HCT116 (cell line): ENCODE data around the gene FGF14. TPM values are rescaled to one million over a fixed set of nuclear protein-coding genes. Genes with fewer than 3 reads are reported as not detected.

Experiments
- ATAC-seq: fragments of 200-7000 bp; cut with Tn5 transposase; 2 replicates; pipeline ENCODE4 v1.9.1; 2020; ENCODE audit warnings: mild to moderate bottlenecking, moderate library complexity
- BruUV-seq: library from RNA; stranded (reverse); fragments of 400-500 nt; replicated peaks from 2 replicates; lab custom pipeline; 2021; lab: Mats Ljungman, UMichigan
- CTCF ChIA-PET: fragments of 300-600 bp; sonication (Branson Sonifier 250); formaldehyde crosslinking; loops from one replicate; lab custom pipeline; 2021; ENCODE audit warnings: antibody characterized with exemption; lab: Charles Lee
- POLR2A ChIA-PET: fragments of 300-600, 350-600 bp; sonication (Branson Sonifier 250); formaldehyde crosslinking; loops from one replicate; lab custom pipeline; 2021; ENCODE audit warnings: antibody characterized with exemption; lab: Charles Lee
- RAD21 ChIA-PET, 2 experiments: fragments of 300-600 bp; sonication (Branson Sonifier 250); formaldehyde crosslinking; loops; one replicate each; lab custom pipeline; 2023; ENCODE audit warnings: low total read pairs in 2 of 2; ENCODE audit not compliant: uncharacterized antibody in 2 of 2, unreplicated experiment in 2 of 2, low non-redundant PET in 1 of 2; lab: Charles Lee
- DNase-seq: peaks from one replicate; pipeline ENCODE4 v3.0.0-alpha.2; 2010; ENCODE audit warnings: low read depth, low spot score
- H2AFZ ChIP-seq: fragments of 200-600 bp; shearing (Covaris generic), sonication (generic); 2 replicates; pipeline ENCODE4 v1.6.1; 2017; ENCODE audit warnings: low read depth, mixed run types, mixed read lengths, antibody characterized with exemption, low read length; ENCODE audit not compliant: poor library complexity, severe bottlenecking
- H3K27ac ChIP-seq: 2 replicates; pipeline ENCODE4 v1.5.1; 2012; ENCODE audit warnings: low read depth, low read length
- H3K27me3 ChIP-seq: fragments of 200-600 bp; sonication (generic); 2 replicates; pipeline ENCODE4 v1.6.1; 2016; ENCODE audit warnings: mixed run types, low read length, mixed read lengths; ENCODE audit not compliant: insufficient read depth
- H3K36me3 ChIP-seq, 2 experiments: fragments of 200-500 bp in 1 of 2; fragments of 200-600 bp in 1 of 2; sonication (Bioruptor generic) in 1 of 2; sonication (generic) in 1 of 2; 2 replicates each; pipeline versions ENCODE4 v1.5.1 to v1.6.1; 2014 to 2016; ENCODE audit warnings: low read length in 2 of 2, inconsistent platforms in 1 of 2, mixed read lengths in 1 of 2, mixed run types in 1 of 2; ENCODE audit not compliant: insufficient read depth in 2 of 2, control insufficient read depth in 1 of 2
- H3K4me1 ChIP-seq, 2 experiments: fragments of 200-600 bp in 1 of 2; sonication (generic) in 1 of 2; 2 replicates each; pipeline versions ENCODE4 v1.5.1 to v1.6.1; 2012 to 2017; ENCODE audit warnings: low read length in 2 of 2, inconsistent platforms in 1 of 2, mild to moderate bottlenecking in 1 of 2, mixed read lengths in 1 of 2, mixed run types in 1 of 2, moderate library complexity in 1 of 2; ENCODE audit not compliant: insufficient read depth in 2 of 2, control insufficient read depth in 1 of 2
- H3K4me2 ChIP-seq: fragments of 200-600 bp; sonication (generic); 2 replicates; pipeline ENCODE4 v1.6.1; 2017; ENCODE audit warnings: mixed run types, low read length, mixed read lengths
- H3K4me3 ChIP-seq, 2 experiments: fragments of 200-600 bp in 1 of 2; sonication (generic) in 1 of 2; replicated peaks in 1 of 2; 2 replicates each; pipeline ENCODE4 v1.5.1; 2011 to 2016; ENCODE audit warnings: low read length in 2 of 2, control low read depth in 1 of 2, low read depth in 1 of 2, mild to moderate bottlenecking in 1 of 2, mixed read lengths in 1 of 2, mixed run types in 1 of 2
- H3K79me2 ChIP-seq: fragments of 200-600 bp; sonication (generic); 2 replicates; pipeline ENCODE4 v1.6.1; 2017; ENCODE audit warnings: mild to moderate bottlenecking, mixed run types, low read length, moderate library complexity, mixed read lengths; ENCODE audit not compliant: insufficient read depth
- H3K9ac ChIP-seq: fragments of 200-600 bp; sonication (generic); 2 replicates; pipeline ENCODE4 v1.6.1; 2016; ENCODE audit warnings: low read length, mixed read lengths
- H3K9me2 ChIP-seq: fragments of 200-600 bp; sonication (generic), shearing (Covaris generic); 2 replicates; pipeline ENCODE4 v1.6.1; 2017; ENCODE audit warnings: mixed run types, mild to moderate bottlenecking, moderate library complexity; ENCODE audit not compliant: insufficient read depth
- H3K9me3 ChIP-seq, 2 experiments: fragments of 200-500 bp in 1 of 2; fragments of 200-600 bp in 1 of 2; sonication (Bioruptor generic) in 1 of 2; sonication (generic) in 1 of 2; 2 replicates each; pipeline ENCODE4 v1.6.1; 2014 to 2017; ENCODE audit warnings: low read length in 2 of 2, mixed read lengths in 2 of 2, inconsistent platforms in 1 of 2, low read depth in 1 of 2, mild to moderate bottlenecking in 1 of 2, mixed run types in 1 of 2, moderate library complexity in 1 of 2; ENCODE audit not compliant: control insufficient read depth in 1 of 2, insufficient read depth in 1 of 2
- H4K20me1 ChIP-seq: fragments of 200-600 bp; sonication (generic), shearing (Covaris generic); 2 replicates; pipeline ENCODE4 v1.6.1; 2017; ENCODE audit warnings: mixed run types, mild to moderate bottlenecking, moderate library complexity; ENCODE audit not compliant: insufficient read depth
- CEBPB ChIP-seq: IDR thresholded peaks from 2 replicates; pipeline ENCODE4 v1.6.1; 2012; ENCODE audit warnings: low read depth
- EGR1 ChIP-seq: IDR thresholded peaks from 2 replicates; pipeline ENCODE4 v1.6.1; 2012; ENCODE audit warnings: low read depth
- FOSL1 ChIP-seq: IDR thresholded peaks from 2 replicates; pipeline ENCODE4 v1.6.1; 2012; ENCODE audit warnings: low read depth
- POLR2AphosphoS5 ChIP-seq: IDR thresholded peaks from 2 replicates; pipeline ENCODE4 v1.6.1; 2011; ENCODE audit warnings: mild to moderate bottlenecking, low read depth, low read length, moderate library complexity
- SIN3A ChIP-seq: IDR thresholded peaks from 2 replicates; pipeline ENCODE4 v1.6.1; 2012; ENCODE audit warnings: low read depth
- intact Hi-C: fragments of 100-400 bp; cut with micrococcal nuclease; formaldehyde crosslinking; loops from 2 replicates; pipeline ENCODE4 v1.10.0; 2022
- total RNA-seq: library from RNA; stranded (reverse); gene quantifications from one replicate; pipeline ENCODE4 v1.2.1, GENCODE V29; 2021; ENCODE audit not compliant: unreplicated experiment
- TF ChIP-seq, protein P1 (sequence below): IDR thresholded peaks from 2 replicates; pipeline ENCODE4 v1.6.1; 2011; ENCODE audit warnings: mild to moderate bottlenecking, low read length, moderate library complexity; ENCODE audit not compliant: insufficient replicate concordance; ENCODE audit errors: extremely low read depth
- TF ChIP-seq, protein P2 (sequence below): IDR thresholded peaks from 2 replicates; pipeline ENCODE4 v1.6.1; 2012; ENCODE audit warnings: low read depth

The FGF14 gene
- total RNA-seq, 1 experiment from 2014 or later, result not detected

- TF ChIP-seq, protein P1, sequence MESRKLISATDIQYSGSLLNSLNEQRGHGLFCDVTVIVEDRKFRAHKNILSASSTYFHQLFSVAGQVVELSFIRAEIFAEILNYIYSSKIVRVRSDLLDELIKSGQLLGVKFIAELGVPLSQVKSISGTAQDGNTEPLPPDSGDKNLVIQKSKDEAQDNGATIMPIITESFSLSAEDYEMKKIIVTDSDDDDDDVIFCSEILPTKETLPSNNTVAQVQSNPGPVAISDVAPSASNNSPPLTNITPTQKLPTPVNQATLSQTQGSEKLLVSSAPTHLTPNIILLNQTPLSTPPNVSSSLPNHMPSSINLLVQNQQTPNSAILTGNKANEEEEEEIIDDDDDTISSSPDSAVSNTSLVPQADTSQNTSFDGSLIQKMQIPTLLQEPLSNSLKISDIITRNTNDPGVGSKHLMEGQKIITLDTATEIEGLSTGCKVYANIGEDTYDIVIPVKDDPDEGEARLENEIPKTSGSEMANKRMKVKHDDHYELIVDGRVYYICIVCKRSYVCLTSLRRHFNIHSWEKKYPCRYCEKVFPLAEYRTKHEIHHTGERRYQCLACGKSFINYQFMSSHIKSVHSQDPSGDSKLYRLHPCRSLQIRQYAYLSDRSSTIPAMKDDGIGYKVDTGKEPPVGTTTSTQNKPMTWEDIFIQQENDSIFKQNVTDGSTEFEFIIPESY, result no peak
- TF ChIP-seq CEBPB (no peak), POLR2AphosphoS5 (no peak), SIN3A (no peak), FOSL1 (no peak), EGR1 (no peak)
- TF ChIP-seq, protein P2, sequence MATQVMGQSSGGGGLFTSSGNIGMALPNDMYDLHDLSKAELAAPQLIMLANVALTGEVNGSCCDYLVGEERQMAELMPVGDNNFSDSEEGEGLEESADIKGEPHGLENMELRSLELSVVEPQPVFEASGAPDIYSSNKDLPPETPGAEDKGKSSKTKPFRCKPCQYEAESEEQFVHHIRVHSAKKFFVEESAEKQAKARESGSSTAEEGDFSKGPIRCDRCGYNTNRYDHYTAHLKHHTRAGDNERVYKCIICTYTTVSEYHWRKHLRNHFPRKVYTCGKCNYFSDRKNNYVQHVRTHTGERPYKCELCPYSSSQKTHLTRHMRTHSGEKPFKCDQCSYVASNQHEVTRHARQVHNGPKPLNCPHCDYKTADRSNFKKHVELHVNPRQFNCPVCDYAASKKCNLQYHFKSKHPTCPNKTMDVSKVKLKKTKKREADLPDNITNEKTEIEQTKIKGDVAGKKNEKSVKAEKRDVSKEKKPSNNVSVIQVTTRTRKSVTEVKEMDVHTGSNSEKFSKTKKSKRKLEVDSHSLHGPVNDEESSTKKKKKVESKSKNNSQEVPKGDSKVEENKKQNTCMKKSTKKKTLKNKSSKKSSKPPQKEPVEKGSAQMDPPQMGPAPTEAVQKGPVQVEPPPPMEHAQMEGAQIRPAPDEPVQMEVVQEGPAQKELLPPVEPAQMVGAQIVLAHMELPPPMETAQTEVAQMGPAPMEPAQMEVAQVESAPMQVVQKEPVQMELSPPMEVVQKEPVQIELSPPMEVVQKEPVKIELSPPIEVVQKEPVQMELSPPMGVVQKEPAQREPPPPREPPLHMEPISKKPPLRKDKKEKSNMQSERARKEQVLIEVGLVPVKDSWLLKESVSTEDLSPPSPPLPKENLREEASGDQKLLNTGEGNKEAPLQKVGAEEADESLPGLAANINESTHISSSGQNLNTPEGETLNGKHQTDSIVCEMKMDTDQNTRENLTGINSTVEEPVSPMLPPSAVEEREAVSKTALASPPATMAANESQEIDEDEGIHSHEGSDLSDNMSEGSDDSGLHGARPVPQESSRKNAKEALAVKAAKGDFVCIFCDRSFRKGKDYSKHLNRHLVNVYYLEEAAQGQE, result no peak
- TF ChIP-seq, all 23 proteins: peak for 0
- BruUV-seq, result no TSS peak
- CTCF ChIA-PET, result no interaction called here
- Histone ChIP-seq H3K79me2 (no peaks in the 10 kb centered on the region), H3K36me3 (no peaks in the 10 kb centered on the region), H3K4me3 (no peak overlapping the region), H3K9me2 (no peaks in the 10 kb centered on the region), H3K9me3 (no peaks in the 10 kb centered on the region), H3K27ac (no peak overlapping the region), H3K4me1 (no peaks in the 10 kb centered on the region), H4K20me1 (no peaks in the 10 kb centered on the region), H3K27me3 (no peaks in the 10 kb centered on the region), H3K9ac (no peak overlapping the region), H2AFZ (no peak overlapping the region), H3K4me2 (no peak overlapping the region)
- POLR2A ChIA-PET, result no interaction called here
- RAD21 ChIA-PET, result no interaction called here
- ATAC-seq, result no peak
- intact Hi-C loops, result no loop called here
- DNase-seq, result no peak
Observed at GRCh38 chr13:102255409-102255808, 146.4 kb downstream of the FGF14 start.
